Effector memory CD8-positive, alpha-beta T cell (primary cell): ENCODE data around the gene AKR1C2.
"Not testable (repeated sequence)": the region's sequence is repeated elsewhere in the genome, so short reads cannot be mapped to it uniquely, and the experiment has no call there.

Experiments
- ATAC-seq: fragments of 150-1000 bp; cut with Tn5 transposase; replicated peaks from 2 replicates; pipeline ENCODE4 v1.10.0; 2021; ENCODE audit warnings: mild to moderate bottlenecking, moderate library complexity
- DNase-seq, 3 experiments: peaks; one replicate each; pipeline ENCODE4 v3.0.0; 2021
- H3K27ac Mint-ChIP-seq, 2 donors: one replicate each; pipeline ENCODE4 v1.8.0; 2022; ENCODE audit warnings: mild to moderate bottlenecking in 2 of 2, mixed read lengths in 2 of 2, moderate library complexity in 2 of 2
- H3K27me3 Mint-ChIP-seq, 2 donors: one replicate each; pipeline ENCODE4 v1.8.0; 2022; ENCODE audit warnings: mixed read lengths in 2 of 2
- H3K36me3 Mint-ChIP-seq: one replicate; pipeline ENCODE4 v1.8.0; 2022; ENCODE audit warnings: mild to moderate bottlenecking, moderate library complexity, mixed read lengths; ENCODE audit not compliant: insufficient read depth
- H3K4me1 Mint-ChIP-seq, 2 donors: one replicate each; pipeline ENCODE4 v1.8.0; 2022; ENCODE audit warnings: low read depth in 2 of 2, mixed read lengths in 2 of 2
- H3K4me3 Mint-ChIP-seq, 2 donors: one replicate each; pipeline ENCODE4 v1.8.0; 2022; ENCODE audit warnings: mild to moderate bottlenecking in 2 of 2, mixed read lengths in 2 of 2, moderate library complexity in 2 of 2
- H3K9me3 Mint-ChIP-seq, 2 donors: one replicate each; pipeline ENCODE4 v1.8.0; 2022; ENCODE audit warnings: mixed read lengths in 2 of 2

Gene AKR1C2

GRCh38 chr10:5038101-5038500 lies 34.4 kb upstream of the AKR1C2 start:
- ATAC-seq (no peak), DNase-seq (no peak)
- Mint-ChIP-seq H3K27ac (no peak overlapping the region), H3K4me3 (no peak overlapping the region), H3K9me3 (peaks cover 7 to 11% of the 10 kb centered on the region in 2 donors), H3K36me3 (no peaks in the 10 kb centered on the region), H3K4me1 (peaks cover 0 to 5% of the 10 kb centered on the region in 2 donors), H3K27me3 (peaks cover 0 to 23% of the 10 kb centered on the region in 2 donors)

- H3K27me3 Mint-ChIP-seq: peaks cover 0 to 18% of the 10 kb centered on the region in 2 donors
- peaks cover 11 to 12% of the 10 kb centered on the region in 2 donors for H3K9me3 Mint-ChIP-seq
- H3K4me3 Mint-ChIP-seq: no peak overlapping the region
- H3K36me3 Mint-ChIP-seq: no peaks in the 10 kb centered on the region
- no peak overlapping the region for H3K27ac Mint-ChIP-seq
- peaks cover 0 to 5% of the 10 kb centered on the region in 2 donors for H3K4me1 Mint-ChIP-seq
- ATAC-seq (no peak), DNase-seq (no peak)
Observed at GRCh38 chr10:5036511-5036910, 32.9 kb upstream of the AKR1C2 start.

- Mint-ChIP-seq H3K4me1 (no peaks in the 10 kb centered on the region), H3K27ac (no peak overlapping the region), H3K36me3 (no peaks in the 10 kb centered on the region), H3K27me3 (peaks cover 0 to 12% of the 10 kb centered on the region in 2 donors), H3K9me3 (peaks cover 13 to 14% of the 10 kb centered on the region in 2 donors), H3K4me3 (no peak overlapping the region)
- ATAC-seq (no peak), DNase-seq (no peak)
Observed at GRCh38 chr10:5035356-5035755, 31.7 kb upstream of the AKR1C2 start.

- no peak for ATAC-seq
- no peak overlapping the region for H3K27ac Mint-ChIP-seq
- peaks cover 18 to 20% of the 10 kb centered on the region in 2 donors for H3K9me3 Mint-ChIP-seq
- H3K4me1 Mint-ChIP-seq: no peaks in the 10 kb centered on the region
- DNase-seq: no peak
- H3K4me3 Mint-ChIP-seq: no peak overlapping the region
- no peaks in the 10 kb centered on the region for H3K36me3 Mint-ChIP-seq
- H3K27me3 Mint-ChIP-seq: peaks cover 0 to 12% of the 10 kb centered on the region in 2 donors
Observed at GRCh38 chr10:5034588-5034987, 30.9 kb upstream of the AKR1C2 start.

GRCh38 chr10:5033061-5033778 lies 29.6 kb upstream of the AKR1C2 start:
- Mint-ChIP-seq H3K4me1 (no peaks in the 10 kb centered on the region), H3K9me3 (peaks cover 18 to 20% of the 10 kb centered on the region in 2 donors), H3K36me3 (no peaks in the 10 kb centered on the region), H3K4me3 (no peak overlapping the region), H3K27ac (no peak overlapping the region), H3K27me3 (peaks cover 0 to 12% of the 10 kb centered on the region in 2 donors)
- DNase-seq (no peak), ATAC-seq (no peak)

GRCh38 chr10:5032444-5032843 lies 28.8 kb upstream of the AKR1C2 start:
- not testable (repeated sequence) for H3K27ac Mint-ChIP-seq, H3K36me3 Mint-ChIP-seq, H3K27me3 Mint-ChIP-seq, DNase-seq, ATAC-seq, H3K4me1 Mint-ChIP-seq, H3K4me3 Mint-ChIP-seq
- peaks cover 18 to 20% of the 10 kb centered on the region in 2 donors for H3K9me3 Mint-ChIP-seq

GRCh38 chr10:5031588-5031987 lies 27.9 kb upstream of the AKR1C2 start:
- DNase-seq, ATAC-seq, H3K27me3 Mint-ChIP-seq, H3K36me3 Mint-ChIP-seq, H3K4me3 Mint-ChIP-seq, H3K4me1 Mint-ChIP-seq, H3K27ac Mint-ChIP-seq: not testable (repeated sequence)
- H3K9me3 Mint-ChIP-seq: peaks cover 18 to 20% of the 10 kb centered on the region in 2 donors

GRCh38 chr10:5030989-5031388 lies 27.3 kb upstream of the AKR1C2 start:
- DNase-seq: no peak
- no peak overlapping the region for H3K27ac Mint-ChIP-seq
- H3K9me3 Mint-ChIP-seq: peaks cover 18 to 20% of the 10 kb centered on the region in 2 donors

GRCh38 chr10:5025461-5025881 lies 21.8 kb upstream of the AKR1C2 start:
- ATAC-seq, H3K27ac Mint-ChIP-seq, DNase-seq, H3K4me3 Mint-ChIP-seq, H3K9me3 Mint-ChIP-seq, H3K4me1 Mint-ChIP-seq, H3K36me3 Mint-ChIP-seq: not testable (repeated sequence)
- H3K27me3 Mint-ChIP-seq: peaks cover 19 to 26% of the 10 kb centered on the region in 2 donors

More at GRCh38 chr10:5030989-5031388, 27.3 kb upstream of the AKR1C2 start:
- no peaks in the 10 kb centered on the region for H3K4me1 Mint-ChIP-seq
- no peak for ATAC-seq
- H3K36me3 Mint-ChIP-seq: no peaks in the 10 kb centered on the region
- no peak overlapping the region for H3K4me3 Mint-ChIP-seq
- peaks cover 3 to 9% of the 10 kb centered on the region in 2 donors for H3K27me3 Mint-ChIP-seq

- Mint-ChIP-seq H3K9me3 (no peaks in the 10 kb centered on the region), H3K4me3 (no peak overlapping the region), H3K27me3 (peaks cover 19 to 26% of the 10 kb centered on the region in 2 donors), H3K36me3 (no peaks in the 10 kb centered on the region), H3K4me1 (no peaks in the 10 kb centered on the region), H3K27ac (no peak overlapping the region)
- no peak for ATAC-seq
- DNase-seq: no peak
Observed at GRCh38 chr10:5023177-5023805, 19.6 kb upstream of the AKR1C2 start.

- not testable (repeated sequence) for H3K27ac Mint-ChIP-seq, H3K4me3 Mint-ChIP-seq, H3K36me3 Mint-ChIP-seq, DNase-seq, H3K9me3 Mint-ChIP-seq, ATAC-seq, H3K4me1 Mint-ChIP-seq
- H3K27me3 Mint-ChIP-seq: peaks cover 19 to 25% of the 10 kb centered on the region in 2 donors
Observed at GRCh38 chr10:5021624-5022290, 18.1 kb upstream of the AKR1C2 start.

GRCh38 chr10:5019770-5020612 lies 16.3 kb upstream of the AKR1C2 start:
- not testable (repeated sequence) for ATAC-seq, H3K4me1 Mint-ChIP-seq
- peaks cover 10 to 25% of the 10 kb centered on the region in 2 donors for H3K27me3 Mint-ChIP-seq

More at GRCh38 chr10:5019770-5020612, 16.3 kb upstream of the AKR1C2 start:
- not testable (repeated sequence) for H3K4me3 Mint-ChIP-seq, H3K36me3 Mint-ChIP-seq, DNase-seq, H3K9me3 Mint-ChIP-seq, H3K27ac Mint-ChIP-seq
